Hepatocyte (in vitro differentiated cells): Measurements from ENCODE around the gene FCHO1.

ENCODE experiments used
- CTCF ChIP-seq: fragments of 200-600 bp; sonication (generic); IDR thresholded peaks from 2 replicates; pipeline ENCODE4 v1.5.1; 2016; ENCODE audit warnings: antibody characterized with exemption, mild to moderate bottlenecking; ENCODE audit not compliant: poor library complexity
- EZH2 ChIP-seq: fragments of 200-600 bp; sonication (generic); IDR thresholded peaks from 2 replicates; pipeline ENCODE4 v1.6.1; 2016; ENCODE audit warnings: antibody characterized with exemption, mild to moderate bottlenecking, borderline replicate concordance
- EZH2phosphoT487 ChIP-seq: fragments of 200-600 bp; sonication (generic); IDR thresholded peaks from one replicate; pipeline ENCODE4 v1.6.1; 2018; ENCODE audit warnings: antibody characterized with exemption, mild to moderate bottlenecking, low read depth, moderate library complexity; ENCODE audit not compliant: unreplicated experiment, severe bottlenecking

GRCh38 chr19:17757125-17757524, 5.8 kb downstream of the FCHO1 start:
- TF ChIP-seq CTCF = no peak
- TF ChIP-seq EZH2phosphoT487 = no peak
- no peak for TF ChIP-seq EZH2
